ENCODE measurements around the gene INF2.
"Not testable (repeated sequence)": the region's sequence is repeated elsewhere in the genome, so short reads cannot be mapped to it uniquely, and the experiment has no call there.

INF2 gene

GRCh38 chr14:104650981-104651875, 38.2 kb upstream of the INF2 start:
- H3K4me3 ChIP-seq (ENCODE audit: low read depth, low read length) = no peak overlapping the region
- TF ChIP-seq CTCF (IDR thresholded peaks at IDR 0.05; ENCODE audit: low read depth, low read length, missing control alignments) = no peak
- H3K27me3 ChIP-seq (replicated peaks) = no peaks in the 10 kb centered on the region
- H3K27ac ChIP-seq = no peak overlapping the region
- no peak for DNase-seq
- in situ Hi-C loops (cut with HindIII; ENCODE audit: low pct_ligation_motif_present, low sequenced_read_pairs) = no loop called here
- H3K36me3 ChIP-seq (replicated peaks) = no peaks in the 10 kb centered on the region

- Histone ChIP-seq H3K4me3 (ENCODE audit: low read depth, low read length) (no peak overlapping the region), H3K27me3 (replicated peaks) (no peaks in the 10 kb centered on the region), H3K27ac (no peak overlapping the region), H3K36me3 (replicated peaks) (no peaks in the 10 kb centered on the region)
- TF ChIP-seq CTCF (IDR thresholded peaks at IDR 0.05; ENCODE audit: low read depth, low read length, missing control alignments) = no peak
- in situ Hi-C loops (cut with HindIII; ENCODE audit: low pct_ligation_motif_present, low sequenced_read_pairs) = no loop called here
- no peak for DNase-seq
These were observed 37.5 kb upstream of the INF2 start for GRCh38 chr14:104651876-104652260.

- no peak overlapping the region for H3K4me3 ChIP-seq (ENCODE audit: low read depth, low read length)
- in situ Hi-C loops (cut with HindIII; ENCODE audit: low pct_ligation_motif_present, low sequenced_read_pairs) = no loop called here
- H3K36me3 ChIP-seq (replicated peaks) = no peaks in the 10 kb centered on the region
These were observed 37.0 kb upstream of the INF2 start for GRCh38 chr14:104652386-104652785.

GRCh38 chr14:104653130-104653920, 36.1 kb upstream of the INF2 start:
- H3K27me3 ChIP-seq (replicated peaks); DNase-seq; H3K36me3 ChIP-seq (replicated peaks); in situ Hi-C loops (cut with HindIII; ENCODE audit: low pct_ligation_motif_present, low sequenced_read_pairs); H3K27ac ChIP-seq; H3K4me3 ChIP-seq (ENCODE audit: low read depth, low read length): not testable (repeated sequence)

More at GRCh38 chr14:104652386-104652785, 37.0 kb upstream of the INF2 start:
- Histone ChIP-seq H3K27me3 (replicated peaks) (no peaks in the 10 kb centered on the region), H3K27ac (no peak overlapping the region)
- TF ChIP-seq CTCF (IDR thresholded peaks at IDR 0.05; ENCODE audit: low read depth, low read length, missing control alignments) = no peak
- DNase-seq = no peak

- Histone ChIP-seq H3K27ac (no peak overlapping the region), H3K4me3 (ENCODE audit: low read depth, low read length) (no peak overlapping the region), H3K36me3 (replicated peaks) (no peaks in the 10 kb centered on the region), H3K27me3 (replicated peaks) (no peaks in the 10 kb centered on the region)
- in situ Hi-C loops (cut with HindIII; ENCODE audit: low pct_ligation_motif_present, low sequenced_read_pairs) = no loop called here
- DNase-seq = no peak
- TF ChIP-seq CTCF (IDR thresholded peaks at IDR 0.05; ENCODE audit: low read depth, low read length, missing control alignments) = no peak
These were observed 35.3 kb upstream of the INF2 start for GRCh38 chr14:104654119-104654518.

- Histone ChIP-seq H3K36me3 (replicated peaks) (no peaks in the 10 kb centered on the region), H3K27me3 (replicated peaks) (no peaks in the 10 kb centered on the region), H3K27ac (no peak overlapping the region), H3K4me3 (ENCODE audit: low read depth, low read length) (no peak overlapping the region)
- no peak for DNase-seq
- in situ Hi-C loops (cut with HindIII; ENCODE audit: low pct_ligation_motif_present, low sequenced_read_pairs) = no loop called here
- TF ChIP-seq CTCF (IDR thresholded peaks at IDR 0.05; ENCODE audit: low read depth, low read length, missing control alignments) = no peak
These were observed 34.1 kb upstream of the INF2 start for GRCh38 chr14:104655128-104655848.
